ENCODE data around the gene MAGEB6.

DNA sequence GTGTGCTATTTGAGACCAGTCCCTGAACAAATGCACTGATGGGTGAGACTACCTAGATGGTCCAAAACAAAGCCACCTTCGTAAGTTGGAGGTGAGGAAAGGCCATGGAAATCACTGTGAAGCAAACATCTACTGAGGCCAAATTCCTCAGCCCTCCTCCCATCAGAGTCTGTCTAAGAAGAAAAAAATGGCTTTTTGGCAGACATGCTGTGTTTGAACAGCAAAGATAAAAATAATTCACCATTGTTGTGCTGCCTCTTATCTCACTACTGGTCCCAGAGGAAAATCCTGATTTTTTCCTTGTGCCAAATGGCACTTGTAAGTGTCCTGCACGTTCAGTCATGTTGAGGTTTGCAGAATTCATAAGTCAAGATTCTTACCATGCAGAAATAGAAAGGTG is 46.2 kb upstream of the MAGEB6 start:
- no peak for TF ChIP-seq POLR2AphosphoS5 (IDR thresholded peaks at IDR 0.05)
- TF ChIP-seq, protein P1, sequence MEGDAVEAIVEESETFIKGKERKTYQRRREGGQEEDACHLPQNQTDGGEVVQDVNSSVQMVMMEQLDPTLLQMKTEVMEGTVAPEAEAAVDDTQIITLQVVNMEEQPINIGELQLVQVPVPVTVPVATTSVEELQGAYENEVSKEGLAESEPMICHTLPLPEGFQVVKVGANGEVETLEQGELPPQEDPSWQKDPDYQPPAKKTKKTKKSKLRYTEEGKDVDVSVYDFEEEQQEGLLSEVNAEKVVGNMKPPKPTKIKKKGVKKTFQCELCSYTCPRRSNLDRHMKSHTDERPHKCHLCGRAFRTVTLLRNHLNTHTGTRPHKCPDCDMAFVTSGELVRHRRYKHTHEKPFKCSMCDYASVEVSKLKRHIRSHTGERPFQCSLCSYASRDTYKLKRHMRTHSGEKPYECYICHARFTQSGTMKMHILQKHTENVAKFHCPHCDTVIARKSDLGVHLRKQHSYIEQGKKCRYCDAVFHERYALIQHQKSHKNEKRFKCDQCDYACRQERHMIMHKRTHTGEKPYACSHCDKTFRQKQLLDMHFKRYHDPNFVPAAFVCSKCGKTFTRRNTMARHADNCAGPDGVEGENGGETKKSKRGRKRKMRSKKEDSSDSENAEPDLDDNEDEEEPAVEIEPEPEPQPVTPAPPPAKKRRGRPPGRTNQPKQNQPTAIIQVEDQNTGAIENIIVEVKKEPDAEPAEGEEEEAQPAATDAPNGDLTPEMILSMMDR (IDR thresholded peaks at IDR 0.05): no peak
